DOHH2 (cell line): ENCODE data around the gene HMSD.

Experiments
- CTCF ChIP-seq: fragments of 200-600 bp; sonication (generic); IDR thresholded peaks from one replicate; pipeline ENCODE4 v1.5.1; 2014; ENCODE audit warnings: antibody characterized with exemption, mild to moderate bottlenecking, low read depth, low read length; ENCODE audit not compliant: poor library complexity, severe bottlenecking
- EZH2phosphoT487 ChIP-seq: fragments of 200-600 bp; sonication (generic); IDR thresholded peaks from 2 replicates; pipeline ENCODE4 v1.6.1; 2017; ENCODE audit warnings: borderline replicate concordance, mild to moderate bottlenecking, antibody characterized with exemption, low read length, moderate library complexity, mixed read lengths

- TF ChIP-seq CTCF (peak; percentile 89), EZH2phosphoT487 (no peak)
Measured at GRCh38 chr18:63979409-63979920, 30.4 kb downstream of the HMSD start.
